HG03520 (cell line): Measurements from ENCODE around the gene GMDS.

Experiments
- ATAC-seq: cut with Tn5 transposase; IDR thresholded peaks from one replicate; pipeline ENCODE4 v1.9.1; 2021; ENCODE audit warnings: mild to moderate bottlenecking, moderate library complexity; ENCODE audit not compliant: unreplicated experiment

The GMDS gene

DNA sequence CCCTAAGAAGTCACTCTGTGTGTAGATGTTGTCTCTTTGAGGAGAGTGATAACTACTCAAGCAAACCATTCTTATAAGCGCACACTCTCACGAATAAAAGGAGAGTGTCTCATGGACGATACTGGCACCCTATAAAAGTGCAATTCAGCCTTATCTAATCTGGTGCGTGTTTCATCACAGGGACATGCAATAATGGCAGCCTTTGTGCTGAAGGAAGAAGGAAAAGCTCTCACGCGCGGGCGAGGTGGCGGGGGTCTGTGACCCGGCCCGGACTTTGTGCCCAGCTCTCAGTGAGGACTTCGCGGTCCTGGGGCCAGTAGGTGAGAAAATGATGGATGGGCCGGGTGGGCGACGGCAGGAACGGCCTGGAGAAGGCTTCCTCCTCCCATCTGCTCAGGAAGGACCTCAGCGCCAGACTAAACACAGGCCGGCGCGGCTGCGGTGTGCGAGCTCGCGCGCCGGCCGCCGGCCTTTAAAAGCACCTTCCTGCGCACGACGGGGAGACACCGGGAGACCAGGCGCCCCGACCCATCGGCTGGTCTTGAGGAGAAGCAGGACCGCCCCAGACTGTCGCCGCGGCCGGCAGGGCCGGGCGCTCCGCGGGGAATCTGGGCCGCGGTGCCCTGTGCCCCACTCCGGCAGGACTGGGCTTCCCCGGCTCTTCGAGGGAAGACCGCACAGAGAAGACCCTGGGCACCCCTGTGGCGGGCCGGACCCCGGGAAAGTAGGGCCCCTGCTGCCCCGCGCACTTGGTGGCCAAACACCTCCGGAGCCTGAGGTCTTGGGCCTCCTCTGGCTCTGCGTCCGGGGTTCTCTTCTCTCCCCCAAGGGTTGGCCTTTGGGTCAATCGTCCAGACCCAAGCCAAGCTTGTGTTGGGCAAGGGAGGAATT lies 644.0 kb downstream of the GMDS start:
- ATAC-seq: no peak

DNA sequence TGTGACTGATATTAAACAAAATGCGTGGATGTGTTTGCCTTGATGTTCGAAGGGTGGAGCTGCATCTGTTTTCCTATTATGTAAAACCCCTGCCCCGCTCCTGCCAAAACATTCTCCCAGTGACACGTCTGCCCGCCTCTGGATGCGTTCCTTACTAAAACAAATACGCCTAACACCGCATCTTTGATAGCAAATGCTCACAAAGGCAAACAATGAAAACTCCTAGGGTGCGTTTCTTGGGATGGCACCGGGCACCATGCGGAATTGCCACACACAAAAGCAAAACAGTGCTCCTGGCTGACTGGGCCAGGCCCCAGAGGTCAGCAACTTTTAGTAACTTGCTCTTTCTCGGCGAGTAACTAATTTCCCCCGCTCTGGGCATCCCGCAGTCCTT lies 644.6 kb downstream of the GMDS start:
- ATAC-seq: no peak

DNA sequence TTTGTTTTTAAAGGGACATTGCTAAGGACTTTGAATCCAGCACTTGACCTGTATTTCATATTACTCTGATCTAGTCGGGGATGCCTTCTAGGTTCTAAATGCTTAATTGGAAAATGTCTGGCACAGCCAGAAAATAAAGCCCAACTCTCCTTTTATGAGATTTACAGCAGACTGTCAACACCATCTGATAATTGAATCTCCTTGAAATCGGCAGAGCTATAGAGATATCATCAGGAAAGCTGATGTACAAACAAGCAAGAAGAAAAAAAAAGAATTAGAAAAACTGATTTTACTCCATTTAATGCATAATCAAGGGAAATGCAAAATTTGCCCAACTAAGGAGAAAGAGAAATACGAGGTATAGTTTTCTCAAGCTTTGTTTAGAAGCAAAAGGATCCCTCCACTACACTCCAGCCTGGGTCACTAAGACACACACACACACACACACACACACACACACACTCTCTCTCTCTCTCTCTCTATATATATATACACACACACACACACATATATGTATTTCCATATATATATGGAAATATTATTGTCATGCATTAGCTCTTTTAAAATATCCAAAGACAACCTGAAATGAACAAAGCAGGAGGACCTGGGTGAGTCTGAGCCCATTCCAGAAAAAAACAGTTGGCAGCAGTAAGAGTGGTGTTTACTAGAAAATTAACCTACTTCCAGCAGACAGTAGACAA lies 645.2 kb downstream of the GMDS start:
- no peak for ATAC-seq

- ATAC-seq: no peak
Observed at GRCh38 chr6:1599469-1599868, 645.9 kb downstream of the GMDS start.

DNA sequence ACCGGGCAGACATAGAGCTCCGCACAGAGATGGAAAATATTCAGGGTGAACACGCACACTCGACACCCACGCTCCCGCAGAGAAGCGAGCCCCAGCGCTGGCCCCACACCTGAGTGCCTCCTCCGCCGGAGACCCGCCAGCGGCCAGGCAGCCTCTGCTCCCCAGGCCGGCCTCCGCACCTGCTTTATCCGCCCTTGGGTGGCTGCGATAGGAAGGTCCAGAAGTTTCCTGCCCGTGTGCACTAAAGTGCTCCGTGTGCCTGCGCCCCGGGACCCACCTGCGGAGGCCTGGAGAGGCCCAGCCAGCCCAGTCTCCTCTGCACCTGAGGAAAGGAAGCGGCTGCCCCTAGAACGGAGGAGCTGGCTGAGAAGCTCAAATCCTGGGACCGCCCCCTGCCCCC lies 646.5 kb downstream of the GMDS start:
- ATAC-seq: no peak

DNA sequence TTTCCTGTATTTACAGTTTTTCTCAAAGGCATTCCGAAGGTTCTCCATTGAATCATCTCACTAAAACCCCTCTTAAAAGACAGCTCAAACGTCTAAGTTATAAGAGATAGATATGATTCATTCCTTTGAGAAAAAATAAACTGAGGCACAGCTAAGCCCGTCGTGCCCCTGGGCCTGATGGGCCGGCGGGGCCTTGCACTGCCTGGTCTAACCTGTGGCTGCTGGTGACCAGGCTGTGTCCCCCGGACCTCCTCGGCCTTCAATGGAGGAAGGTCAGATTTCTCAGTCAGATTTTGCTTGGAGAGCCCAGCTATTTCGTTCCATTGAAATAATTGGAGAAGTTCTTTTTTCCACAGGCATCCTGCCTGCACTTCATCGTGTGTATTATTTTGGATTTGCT lies 647.0 kb downstream of the GMDS start:
- ATAC-seq: no peak

GRCh38 chr6:1597924-1598323 lies 647.5 kb downstream of the GMDS start:
- no peak for ATAC-seq

DNA sequence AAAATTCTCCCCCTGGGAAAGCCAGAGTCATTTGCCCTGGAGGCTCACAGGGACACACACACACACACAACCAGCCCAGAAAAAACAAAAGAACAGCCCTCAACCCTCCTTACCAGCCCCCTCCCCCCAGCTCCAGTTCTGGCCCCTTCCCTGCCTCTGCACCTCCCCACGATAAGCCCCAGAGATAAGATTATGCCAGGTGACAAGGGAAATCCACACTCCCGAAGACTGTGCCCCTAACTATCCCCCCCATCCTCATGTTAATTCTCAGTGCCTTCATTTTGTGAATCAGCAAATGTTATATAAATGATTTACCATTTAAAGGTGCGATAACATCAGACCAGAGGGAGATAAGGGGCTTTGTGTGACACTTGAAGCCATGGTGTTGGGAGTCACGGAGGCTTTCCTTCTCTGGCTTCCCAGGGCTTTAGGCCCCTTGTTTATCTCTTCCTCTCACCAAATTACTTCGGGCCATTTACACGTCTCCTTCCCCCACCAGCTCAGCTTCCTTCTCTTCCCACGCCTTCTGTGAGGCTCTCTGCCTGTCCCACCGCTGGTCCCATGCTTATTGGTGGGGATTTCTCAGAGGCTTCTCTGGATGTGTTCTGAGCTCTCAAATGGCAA lies 648.2 kb downstream of the GMDS start:
- ATAC-seq: no peak

- peak; percentile 61 for ATAC-seq
Observed at GRCh38 chr6:1596088-1596852, 649.1 kb downstream of the GMDS start.

GRCh38 chr6:1595271-1596087 lies 649.9 kb downstream of the GMDS start:
- no peak for ATAC-seq

- ATAC-seq: no peak
Observed at GRCh38 chr6:1594445-1595200, 650.8 kb downstream of the GMDS start.

DNA sequence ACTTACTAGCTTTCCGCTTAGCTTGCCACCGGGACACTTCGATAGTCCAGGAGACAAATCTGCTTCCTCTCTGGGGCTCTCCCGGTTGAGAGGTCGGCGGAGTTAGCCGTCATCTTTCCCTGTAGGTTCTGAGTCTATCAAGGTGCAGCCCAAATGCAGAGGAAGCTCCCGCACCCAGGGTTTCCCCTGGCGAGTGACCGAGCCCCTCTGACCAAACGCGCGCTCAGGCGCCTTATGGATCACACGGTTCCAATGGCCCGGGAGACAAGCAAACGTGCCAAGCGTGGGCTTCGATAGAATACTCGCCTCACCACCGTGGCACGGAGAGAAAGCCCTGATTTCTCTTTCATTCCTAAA lies 651.5 kb downstream of the GMDS start:
- no peak for ATAC-seq

- ATAC-seq: no peak
Observed at GRCh38 chr6:1593286-1593957, 652.0 kb downstream of the GMDS start.

DNA sequence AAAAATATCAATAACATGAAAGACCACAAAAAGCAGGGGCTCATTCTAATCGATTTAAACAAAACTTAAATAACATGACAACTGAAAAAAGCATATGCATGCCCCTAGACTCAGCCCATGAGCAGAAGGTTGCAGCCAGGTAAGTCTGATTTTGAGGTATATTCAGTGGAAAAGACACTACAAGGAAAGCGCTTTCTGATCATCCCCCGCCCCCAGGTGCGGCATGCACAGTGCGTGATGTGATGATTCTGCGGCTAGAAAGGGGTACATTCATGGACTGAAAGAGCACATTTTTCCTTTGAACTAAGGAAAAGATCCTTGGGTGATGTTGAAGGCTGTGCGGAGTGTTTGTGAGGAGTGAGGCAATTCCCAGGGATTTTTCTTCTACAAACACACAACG lies 652.6 kb downstream of the GMDS start:
- no peak for ATAC-seq

DNA sequence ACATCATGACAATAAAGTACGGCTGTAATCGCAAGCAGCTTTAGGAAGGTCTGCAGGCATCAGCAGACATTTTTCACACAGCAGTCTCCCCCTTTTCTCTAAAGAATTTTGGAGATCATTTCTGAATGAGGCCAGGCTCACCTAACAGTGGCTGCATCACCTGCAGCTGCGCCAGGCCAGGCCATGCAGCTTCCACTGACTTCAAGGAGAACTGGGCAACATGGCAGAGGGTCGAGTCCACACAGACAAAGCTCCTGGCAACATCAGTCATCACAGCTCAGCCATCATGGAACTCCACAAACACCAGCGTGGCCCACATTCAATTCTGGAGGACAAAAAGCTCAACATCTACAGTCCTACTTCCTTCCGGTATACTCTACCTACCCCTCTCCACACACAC lies 653.5 kb downstream of the GMDS start:
- ATAC-seq: no peak

- no peak for ATAC-seq
Observed at GRCh38 chr6:1591243-1591642, 654.2 kb downstream of the GMDS start.

DNA sequence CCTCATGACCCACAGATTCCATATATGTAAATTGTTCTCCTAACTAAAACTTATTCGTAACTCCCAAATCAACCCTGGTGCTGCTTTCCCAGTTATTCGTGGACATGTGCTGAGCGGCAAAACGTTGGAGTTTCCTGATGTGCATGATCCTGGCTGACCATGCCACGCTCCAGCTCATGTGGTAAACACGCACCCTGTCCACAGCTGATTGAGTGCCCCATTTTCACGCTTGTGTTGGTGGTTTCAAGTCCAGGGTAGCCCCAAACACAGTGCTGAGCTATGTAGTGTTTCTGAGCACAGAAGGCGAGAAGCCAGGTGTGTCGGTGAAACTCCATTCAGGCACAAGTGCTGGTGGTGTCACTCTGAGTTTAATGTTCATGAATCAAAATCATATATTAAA lies 654.8 kb downstream of the GMDS start:
- no peak for ATAC-seq

GRCh38 chr6:1589208-1589607 lies 656.2 kb downstream of the GMDS start:
- no peak for ATAC-seq

- ATAC-seq: no peak
Observed at GRCh38 chr6:1587977-1588376, 657.4 kb downstream of the GMDS start.
